ENCODE results near the gene LYZL6.
"Not testable (repeated sequence)": the region's sequence is repeated elsewhere in the genome, so short reads cannot be mapped to it uniquely, and the experiment has no call there.

LYZL6 gene

GRCh38 chr17:35906191-35906925, 37.2 kb downstream of the LYZL6 start:
- no peak for DNase-seq

- no peak for DNase-seq
Measured at GRCh38 chr17:35903451-35903850, 40.1 kb downstream of the LYZL6 start.

DNA sequence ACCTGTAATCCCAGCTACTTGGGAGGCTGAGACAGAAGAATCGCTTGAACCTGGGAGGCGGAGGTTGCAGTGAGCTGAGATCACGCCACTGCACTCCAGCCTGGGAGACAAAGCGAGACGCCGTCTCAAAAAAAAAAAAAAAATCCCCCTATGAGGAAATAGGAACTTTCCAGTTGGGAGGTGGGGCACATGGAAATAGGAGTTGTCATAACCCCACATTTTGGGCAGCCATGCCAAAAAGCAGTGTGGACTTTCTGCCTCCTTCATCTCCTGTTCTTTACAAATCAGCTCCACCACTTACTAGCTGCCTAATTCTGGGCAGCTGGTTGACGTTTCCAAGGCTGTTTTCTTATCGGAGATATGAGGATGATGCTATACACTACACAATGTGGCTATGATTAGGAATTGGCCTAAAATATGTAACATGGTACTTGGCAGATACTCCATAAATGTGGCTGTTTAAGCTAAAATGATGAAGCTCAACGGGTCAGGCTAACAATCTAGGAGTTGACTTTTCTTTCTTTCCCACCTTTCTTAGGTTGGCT, 41.8 kb downstream of the LYZL6 start:
- DNase-seq, result no peak

GRCh38 chr17:35900708-35901480, 42.6 kb downstream of the LYZL6 start:
- no peak for DNase-seq

GRCh38 chr17:35900280-35900679, 43.2 kb downstream of the LYZL6 start:
- no peak for DNase-seq

DNA sequence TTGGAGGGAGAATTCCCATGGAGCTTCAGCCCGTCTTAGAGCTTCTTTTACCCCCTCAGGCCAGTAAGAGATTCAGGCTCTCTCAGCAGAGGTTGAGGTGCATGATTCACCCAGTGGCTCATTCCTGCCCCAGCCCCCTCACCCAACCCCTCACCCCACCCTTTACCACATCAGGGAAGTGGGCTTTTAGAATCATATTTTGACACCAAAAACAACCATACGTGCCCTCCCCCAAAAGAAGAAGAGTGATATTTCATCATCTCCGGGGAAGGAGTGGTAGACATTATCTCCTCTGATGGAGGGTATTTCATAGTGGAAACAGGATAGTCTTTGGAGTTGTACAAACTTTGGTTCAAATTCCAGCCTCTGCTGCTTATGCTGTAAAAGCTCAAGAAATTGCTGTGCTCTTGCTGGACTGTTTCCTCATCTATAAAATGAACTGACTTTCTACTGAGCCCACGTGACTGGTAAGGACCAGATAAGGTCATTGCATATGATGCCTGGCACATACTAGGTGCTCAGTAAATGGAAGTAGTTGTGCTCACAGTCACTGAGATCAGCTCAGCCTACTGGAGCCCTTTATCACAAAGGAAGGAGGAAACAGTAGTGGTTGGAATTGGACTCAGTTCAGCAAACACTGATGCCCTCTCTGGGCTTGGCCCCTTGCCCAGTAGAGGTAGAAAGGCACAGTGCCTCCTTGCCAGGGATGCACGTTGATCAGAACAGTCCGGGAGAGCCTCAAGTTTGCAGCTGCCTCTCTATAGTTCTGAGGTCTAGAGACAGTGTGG, 45.0 kb downstream of the LYZL6 start:
- DNase-seq, result peak; percentile 83

DNA sequence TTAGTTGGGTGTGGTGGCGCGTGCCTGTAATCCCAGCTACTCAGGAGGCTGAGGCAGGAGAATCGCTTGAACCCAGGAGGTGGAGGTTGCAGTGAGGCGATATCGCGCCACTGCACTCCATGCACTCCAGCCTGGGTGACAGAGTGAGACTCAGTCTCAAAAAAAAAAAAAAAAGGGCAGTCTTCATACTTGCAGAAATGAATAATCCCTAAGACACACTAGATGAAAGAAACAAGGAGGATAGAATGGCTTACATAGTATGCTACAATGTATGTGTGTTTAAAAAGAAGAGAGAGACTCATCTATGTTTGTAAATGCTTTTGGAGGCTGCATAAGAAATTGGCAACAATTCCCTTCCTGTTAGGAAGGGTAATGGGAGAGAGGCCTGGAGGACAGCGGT, 45.7 kb downstream of the LYZL6 start:
- not testable (repeated sequence) for DNase-seq

GRCh38 chr17:35895636-35896587, 47.6 kb downstream of the LYZL6 start:
- DNase-seq, result peak; percentile 89

DNA sequence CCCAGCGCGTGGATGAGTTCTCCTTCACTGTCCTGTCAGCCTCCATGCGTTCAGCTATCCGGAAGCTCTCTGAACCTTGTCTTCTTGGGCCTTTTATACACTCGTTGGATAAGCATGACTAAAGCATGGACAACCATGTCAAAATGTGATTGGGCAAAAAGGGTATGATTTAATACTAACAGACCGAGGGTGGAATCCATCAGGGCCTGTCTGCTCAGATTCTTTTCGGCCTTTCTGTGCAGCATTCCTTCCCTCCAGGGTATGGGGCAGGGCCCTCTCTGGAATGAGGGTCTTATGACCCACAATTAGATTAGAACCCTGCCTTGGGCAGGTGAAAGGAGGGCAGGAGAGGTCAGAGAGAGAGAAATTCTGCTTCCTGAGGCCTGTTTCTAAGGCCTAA, 49.3 kb downstream of the LYZL6 start:
- DNase-seq, result no peak

DNA sequence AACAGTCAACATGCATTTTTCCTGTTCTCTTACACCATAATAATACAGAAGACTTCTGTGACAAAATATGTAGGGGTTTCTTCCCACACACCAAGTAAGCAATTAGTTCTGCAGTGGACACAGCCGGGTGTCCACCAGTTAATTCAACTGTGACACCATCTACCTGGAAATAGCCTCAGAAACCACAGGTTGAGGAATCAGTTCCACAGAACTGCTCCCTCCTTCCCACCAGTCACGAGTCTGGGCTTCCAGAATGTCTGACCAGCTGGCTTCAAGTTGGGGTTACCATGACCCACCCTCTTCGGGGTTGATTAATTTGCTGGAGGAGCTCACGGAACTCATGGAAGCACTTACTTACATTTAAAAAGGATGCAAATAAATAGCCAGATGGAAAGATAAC, 49.8 kb downstream of the LYZL6 start:
- no peak for DNase-seq

- DNase-seq, result no peak
Measured at GRCh38 chr17:35892091-35893035, 51.1 kb downstream of the LYZL6 start.

GRCh38 chr17:35891269-35891668, 52.2 kb downstream of the LYZL6 start:
- no peak for DNase-seq

- DNase-seq, result no peak
Measured at GRCh38 chr17:35890774-35891155, 52.7 kb downstream of the LYZL6 start.

DNA sequence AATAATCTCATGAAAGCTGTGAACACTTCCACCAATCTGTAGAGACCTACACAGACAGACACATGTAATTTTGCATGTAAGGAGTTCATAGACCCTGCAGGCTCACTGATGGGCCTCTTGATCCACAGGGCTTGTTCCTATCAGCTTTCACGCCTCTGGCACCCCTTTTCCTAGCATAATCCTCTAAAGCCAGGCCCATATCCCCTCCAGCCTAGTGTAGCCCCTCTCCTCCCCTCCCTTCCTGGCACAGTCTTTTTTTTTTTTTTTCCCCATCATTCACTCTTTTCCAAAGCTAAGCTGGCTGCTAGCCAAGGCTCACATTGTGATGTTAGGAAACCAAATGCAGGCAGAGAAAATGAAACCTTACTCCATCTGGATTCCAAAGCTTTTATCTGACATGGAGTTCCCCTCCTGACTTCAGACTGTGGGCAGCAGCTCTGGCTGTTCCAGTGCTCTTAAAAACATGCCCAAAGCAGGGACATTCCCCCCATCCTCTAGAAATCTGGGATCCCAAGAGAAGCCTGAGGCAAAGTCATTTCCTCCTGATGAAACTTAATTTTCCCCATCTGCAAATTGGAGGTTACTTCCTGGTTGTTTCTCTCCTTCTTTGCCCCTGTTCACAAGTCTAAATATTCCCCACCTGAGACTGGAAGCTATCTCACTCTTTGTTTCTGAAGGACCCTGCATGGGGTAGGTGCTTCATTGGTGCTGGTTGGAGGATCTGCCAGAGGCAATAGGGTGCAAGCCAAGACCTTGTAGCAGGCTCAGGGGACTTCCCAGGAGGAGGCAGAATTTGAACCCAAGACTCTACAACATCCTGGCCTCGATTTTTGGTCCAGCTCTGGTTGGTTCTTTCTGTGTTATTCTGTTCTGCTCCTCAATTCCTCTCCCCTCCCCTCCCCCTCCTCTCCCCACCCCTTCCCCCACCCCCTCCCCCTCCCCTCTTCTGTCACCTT, 53.4 kb downstream of the LYZL6 start:
- DNase-seq, result no peak

DNA sequence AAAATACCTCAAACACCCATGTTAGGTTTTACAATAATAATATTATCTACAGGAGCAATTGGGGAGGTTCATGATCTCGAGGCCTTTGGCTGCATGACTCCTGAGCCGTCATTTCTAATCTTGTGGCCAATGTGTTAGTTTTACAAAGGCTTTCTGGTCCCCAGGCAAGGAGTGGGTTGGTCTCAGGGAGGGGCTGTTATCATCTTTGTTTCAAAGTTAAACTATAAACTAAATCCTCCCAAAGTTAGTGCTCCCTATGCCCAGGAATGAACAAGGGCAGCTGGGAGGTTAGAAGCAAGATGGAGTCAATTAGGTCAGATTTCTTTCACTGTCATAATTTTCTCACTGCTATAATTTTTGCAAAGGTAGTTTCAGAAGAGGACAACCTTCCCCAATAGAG, 54.3 kb downstream of the LYZL6 start:
- no peak for DNase-seq

Data from hematopoietic multipotent progenitor cell treated with erythropoietin and hydrocortisone succinate and interleukin-3 and kit ligand, for 4 days (in vitro differentiated cells).